Inflammatory macrophage treated with lipopolysaccharide for 4 hours (primary cell): ENCODE measurements around the gene NEDD9.
A peak's percentile ranks its signal among the peaks of the same experiment; 100 is the strongest.

Experiments
- DNase-seq: peaks from one replicate; pipeline ENCODE4 v3.0.0-alpha.2; 2020

Gene NEDD9, protein sequence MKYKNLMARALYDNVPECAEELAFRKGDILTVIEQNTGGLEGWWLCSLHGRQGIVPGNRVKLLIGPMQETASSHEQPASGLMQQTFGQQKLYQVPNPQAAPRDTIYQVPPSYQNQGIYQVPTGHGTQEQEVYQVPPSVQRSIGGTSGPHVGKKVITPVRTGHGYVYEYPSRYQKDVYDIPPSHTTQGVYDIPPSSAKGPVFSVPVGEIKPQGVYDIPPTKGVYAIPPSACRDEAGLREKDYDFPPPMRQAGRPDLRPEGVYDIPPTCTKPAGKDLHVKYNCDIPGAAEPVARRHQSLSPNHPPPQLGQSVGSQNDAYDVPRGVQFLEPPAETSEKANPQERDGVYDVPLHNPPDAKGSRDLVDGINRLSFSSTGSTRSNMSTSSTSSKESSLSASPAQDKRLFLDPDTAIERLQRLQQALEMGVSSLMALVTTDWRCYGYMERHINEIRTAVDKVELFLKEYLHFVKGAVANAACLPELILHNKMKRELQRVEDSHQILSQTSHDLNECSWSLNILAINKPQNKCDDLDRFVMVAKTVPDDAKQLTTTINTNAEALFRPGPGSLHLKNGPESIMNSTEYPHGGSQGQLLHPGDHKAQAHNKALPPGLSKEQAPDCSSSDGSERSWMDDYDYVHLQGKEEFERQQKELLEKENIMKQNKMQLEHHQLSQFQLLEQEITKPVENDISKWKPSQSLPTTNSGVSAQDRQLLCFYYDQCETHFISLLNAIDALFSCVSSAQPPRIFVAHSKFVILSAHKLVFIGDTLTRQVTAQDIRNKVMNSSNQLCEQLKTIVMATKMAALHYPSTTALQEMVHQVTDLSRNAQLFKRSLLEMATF

DNA sequence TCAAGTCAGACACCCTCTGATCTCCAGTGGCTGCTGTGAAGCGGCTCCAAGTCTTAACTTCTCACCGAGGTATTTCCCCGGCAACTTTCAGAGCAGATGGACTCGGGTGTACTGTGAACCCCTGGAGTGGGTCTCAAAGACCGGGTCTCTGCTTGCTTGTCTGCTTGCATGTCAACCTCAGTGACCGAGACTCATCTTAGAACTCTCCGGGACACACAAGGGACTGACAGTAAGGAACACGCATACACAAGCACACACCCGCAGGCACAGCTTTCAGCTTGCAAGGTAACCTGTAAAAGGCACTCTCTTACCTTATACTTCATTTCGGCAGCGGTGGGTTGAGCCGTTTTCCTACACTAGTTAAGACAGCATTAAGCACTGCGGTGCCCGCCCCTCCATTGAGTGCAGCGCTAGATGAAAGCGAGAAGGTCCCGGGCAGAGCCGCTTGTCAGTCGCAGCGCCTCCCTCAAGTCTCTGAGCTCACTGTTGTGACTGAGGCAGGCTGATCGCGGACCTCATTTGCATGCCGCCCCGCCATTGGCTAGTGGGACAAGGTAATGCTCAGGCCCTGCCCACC, at the start of gene NEDD9:
TSS of gene NEDD9 (minus strand) at position 476 of the 577 bp plus-strand sequence. CDS start at position 323, 153 bp downstream.
- peak; percentile 99 for DNase-seq

DNA sequence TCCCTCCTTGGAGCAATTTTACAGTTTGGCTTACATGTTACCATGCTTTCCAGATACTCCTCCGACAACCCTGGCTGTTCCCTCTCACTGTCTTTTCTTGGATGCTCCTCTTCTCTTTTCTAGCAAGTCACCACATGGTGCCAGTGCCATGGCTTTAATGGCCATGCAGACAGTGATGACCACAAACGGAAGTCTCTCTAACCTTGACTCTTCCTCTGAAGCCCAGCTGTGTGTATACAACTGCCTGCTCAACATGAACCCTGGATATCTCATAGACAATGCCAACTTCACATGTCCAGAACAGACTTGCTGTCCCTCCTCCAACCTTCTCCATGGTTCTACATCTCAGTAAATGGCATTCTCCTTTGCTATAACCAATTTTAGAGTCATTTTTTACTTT, 49.8 kb upstream of the NEDD9 start:
- no peak for DNase-seq

DNA sequence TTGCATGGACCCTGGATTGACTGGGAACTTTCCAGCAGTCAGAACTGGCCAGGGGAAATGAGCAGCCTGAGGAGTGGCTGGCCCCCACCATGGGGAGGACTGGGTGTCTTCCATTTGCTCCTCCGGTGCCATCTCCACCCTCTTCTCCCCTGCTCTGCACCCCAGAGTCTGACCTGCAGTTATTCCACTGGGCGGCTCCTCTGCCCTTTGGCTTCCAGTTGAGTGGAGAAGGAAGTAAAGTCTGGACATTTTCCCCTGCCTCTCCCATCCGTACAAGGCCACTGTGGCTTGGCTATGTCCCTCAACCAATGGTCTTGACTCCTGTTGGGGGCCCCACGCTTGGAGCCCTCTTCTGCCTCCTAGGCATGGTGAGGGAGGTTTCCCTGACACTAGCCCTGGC, 47.9 kb upstream of the NEDD9 start:
- no peak for DNase-seq

DNA sequence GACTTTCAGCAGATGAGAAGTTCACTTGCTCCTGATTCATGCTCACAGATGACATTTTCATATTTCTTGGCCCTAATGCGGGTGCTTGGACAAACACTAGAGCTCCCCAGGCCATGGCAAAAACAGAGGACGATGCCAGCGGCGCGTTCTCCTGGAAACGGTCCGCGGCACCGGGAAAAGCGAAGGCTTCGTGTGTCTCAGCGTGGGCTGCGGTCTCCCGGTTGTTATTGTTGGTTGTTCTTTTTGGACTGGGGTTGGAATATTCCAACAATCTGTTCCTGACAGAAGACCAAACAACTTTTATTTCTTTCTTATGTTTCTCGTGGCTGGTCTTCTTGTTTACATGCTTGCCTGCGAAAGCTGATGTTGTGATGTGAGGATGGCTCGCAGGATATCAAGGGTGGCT, 46.8 kb upstream of the NEDD9 start:
- no peak for DNase-seq

DNA sequence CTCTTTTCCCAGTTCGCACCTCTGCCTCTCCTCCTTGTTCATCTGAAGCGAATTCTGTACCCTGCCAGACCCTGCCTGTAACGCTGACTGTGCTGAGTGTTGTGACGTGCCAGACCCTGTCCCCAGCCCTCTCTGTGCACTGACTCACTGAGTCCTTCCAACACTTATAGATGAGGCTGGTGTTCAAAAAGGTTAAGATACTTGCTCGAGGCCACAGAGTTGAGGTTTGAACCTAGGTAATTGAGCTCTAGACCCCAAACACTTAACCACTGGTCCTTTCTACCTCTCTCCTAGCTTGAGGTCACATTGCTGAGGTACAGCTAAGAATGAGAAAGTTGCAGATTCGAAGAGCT, 45.7 kb upstream of the NEDD9 start:
- DNase-seq: no peak

DNA sequence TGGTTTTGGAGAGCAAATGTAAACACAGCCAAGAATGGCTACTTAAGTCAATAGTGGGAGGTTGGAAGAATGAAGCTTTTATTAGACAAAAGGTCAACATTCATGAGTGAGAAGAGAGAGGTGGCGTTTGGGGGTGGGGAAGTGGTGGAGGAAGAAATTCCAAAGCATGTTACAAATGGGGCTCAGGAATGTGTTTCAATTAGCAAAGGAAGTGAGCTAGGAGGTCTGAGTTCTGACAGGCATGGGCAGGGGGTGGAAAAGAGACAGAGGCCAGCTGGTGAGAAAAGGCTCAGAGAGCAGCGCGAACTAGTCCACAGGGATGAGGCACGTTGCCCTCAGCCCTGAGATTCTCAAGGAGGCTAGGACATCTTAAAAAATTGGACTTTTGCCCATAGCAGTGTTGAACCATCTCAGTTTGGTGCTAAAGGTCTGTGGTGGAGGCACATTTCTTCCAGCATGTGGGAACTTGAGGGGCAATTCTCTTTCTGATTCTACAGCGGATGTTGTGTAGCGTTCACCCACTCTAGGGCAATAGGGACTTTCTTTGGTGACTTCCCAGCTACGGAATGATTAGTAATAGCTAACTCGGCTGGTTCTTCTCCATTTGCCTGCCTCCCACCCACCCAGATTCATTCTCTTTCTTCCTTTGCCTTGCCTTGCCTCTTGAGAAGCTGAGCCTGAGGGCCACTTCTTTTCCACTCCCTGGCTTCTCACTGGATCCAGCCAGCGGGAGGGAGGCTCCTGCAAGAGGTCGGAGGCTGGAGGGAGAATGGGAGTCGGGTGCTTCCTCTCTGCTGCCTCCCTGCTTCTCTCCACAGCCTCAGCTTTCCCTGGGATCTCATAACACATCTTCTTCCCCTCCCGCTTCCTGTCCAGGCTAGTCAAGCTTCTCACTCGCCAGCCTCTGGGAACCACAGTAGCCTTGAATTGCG, 45.1 kb upstream of the NEDD9 start:
- DNase-seq: peak; percentile 86

DNA sequence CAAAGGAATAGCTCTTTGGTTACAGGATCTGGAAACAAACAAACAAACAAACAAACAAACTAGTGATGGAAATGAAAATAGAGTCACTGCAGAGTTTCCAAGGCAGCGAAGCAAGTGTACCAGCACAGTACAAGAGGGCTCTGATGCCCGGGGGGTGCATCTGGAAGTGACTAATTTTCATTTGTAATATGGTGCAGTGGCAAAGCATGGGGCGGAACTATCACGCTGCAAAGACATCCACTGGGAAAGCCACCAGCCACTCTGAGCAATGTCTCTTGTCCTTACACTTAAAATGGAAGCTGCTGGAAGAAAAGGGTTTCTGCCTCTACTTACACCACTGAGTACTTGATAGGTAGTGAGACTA, 44.4 kb upstream of the NEDD9 start:
- DNase-seq: no peak

DNA sequence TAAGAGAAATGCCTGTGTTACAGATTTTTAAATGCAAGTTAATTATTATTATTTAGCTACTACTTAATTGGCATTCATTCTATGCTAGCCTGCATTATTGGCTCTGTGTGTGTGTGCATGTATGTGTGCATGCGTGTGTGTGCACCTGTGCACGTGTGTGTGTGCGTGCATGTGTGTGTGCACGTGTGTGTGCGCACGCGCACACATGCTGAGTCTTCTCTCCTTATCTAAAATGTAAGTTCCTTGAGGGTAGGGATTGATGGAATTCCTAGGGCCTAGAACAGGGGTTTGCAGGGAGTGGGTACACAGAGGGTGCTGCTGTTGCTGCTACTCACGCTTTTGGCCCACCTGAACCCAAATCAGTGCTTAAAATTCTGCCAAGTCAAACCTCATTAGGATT, 43.8 kb upstream of the NEDD9 start:
- DNase-seq: no peak

DNA sequence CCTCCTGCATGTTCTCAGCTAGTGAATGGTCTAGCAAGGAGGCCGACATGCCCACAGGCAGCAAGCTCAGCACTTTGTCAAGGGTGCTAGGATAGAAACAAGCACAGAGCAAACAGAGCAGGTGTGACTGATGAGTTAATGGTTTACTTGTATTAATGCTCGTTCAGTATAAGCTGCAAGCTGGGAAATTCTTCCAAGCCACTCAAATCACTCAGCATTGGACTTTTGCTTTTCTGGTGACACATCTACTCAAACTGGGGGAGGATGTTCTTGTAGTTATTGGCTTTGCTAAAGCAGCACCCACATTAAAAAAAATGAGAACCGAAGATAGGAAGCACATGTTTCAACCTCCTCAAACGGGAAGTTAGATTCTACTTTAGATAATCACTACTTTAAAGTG, 43.1 kb upstream of the NEDD9 start:
- DNase-seq: peak; percentile 94

DNA sequence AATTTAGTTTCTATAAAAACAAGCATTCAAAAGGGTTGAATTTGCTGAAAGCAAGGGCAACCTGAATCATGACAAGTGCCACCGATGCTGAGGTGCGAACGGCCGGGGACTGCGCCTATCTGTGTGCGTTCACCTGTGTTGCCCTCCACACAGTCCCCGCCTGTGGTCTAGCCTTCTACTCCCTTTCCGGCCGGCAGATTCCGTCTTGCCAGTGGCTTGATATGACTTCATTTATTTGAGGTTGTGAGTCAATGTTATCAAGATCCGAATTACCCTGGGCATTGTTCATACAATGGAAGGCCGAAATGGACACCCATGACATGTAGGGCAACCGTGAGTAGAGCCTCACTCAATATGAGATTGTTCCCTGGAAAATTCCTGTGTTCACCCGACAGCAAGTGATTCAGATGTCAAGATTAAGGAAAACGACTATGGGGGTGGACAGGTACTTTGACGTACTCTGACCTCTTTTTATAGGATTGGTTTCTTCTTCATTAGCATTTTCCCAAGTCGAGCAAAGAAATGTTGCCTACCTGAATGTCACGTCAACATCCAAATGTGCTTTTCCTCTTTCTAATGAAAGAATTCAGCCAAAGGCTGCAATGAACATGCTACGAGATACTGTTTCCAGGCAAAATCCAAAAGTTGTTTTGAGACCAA, 41.1 kb upstream of the NEDD9 start:
- DNase-seq: no peak

DNA sequence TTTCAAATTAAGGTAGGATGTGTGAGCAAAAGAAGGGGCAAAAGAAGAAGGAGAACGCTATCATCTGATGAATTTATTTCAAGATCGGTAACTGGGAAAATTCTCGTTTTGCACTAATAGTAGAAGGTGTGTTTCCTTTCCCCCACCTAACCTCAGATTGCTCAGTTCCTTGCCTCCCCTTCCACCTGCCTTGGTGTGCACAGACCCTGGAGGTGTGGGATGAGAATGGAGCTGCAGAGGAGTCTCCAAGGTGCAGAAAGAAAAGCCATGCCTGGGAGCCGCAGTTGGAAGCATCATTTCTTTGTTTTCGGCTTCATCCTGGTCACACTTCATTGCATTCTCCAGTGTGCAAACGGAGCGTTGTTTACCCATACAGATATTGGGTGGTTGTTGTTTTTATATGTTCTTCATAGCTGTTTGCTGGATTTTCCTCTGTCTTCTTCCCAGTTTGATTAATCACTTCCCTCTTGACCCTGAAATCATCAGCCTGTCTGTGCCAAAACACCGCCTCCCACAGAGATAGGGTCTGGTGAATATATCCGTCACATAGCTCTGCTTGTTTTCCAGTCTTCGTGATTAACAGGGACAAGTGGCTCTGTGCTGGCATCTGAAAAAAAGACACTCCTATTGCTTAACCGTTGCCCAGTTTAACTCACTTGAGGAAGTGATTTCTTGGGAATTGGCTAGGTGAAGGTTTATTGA, 40.2 kb upstream of the NEDD9 start:
- DNase-seq: peak; percentile 44

DNA sequence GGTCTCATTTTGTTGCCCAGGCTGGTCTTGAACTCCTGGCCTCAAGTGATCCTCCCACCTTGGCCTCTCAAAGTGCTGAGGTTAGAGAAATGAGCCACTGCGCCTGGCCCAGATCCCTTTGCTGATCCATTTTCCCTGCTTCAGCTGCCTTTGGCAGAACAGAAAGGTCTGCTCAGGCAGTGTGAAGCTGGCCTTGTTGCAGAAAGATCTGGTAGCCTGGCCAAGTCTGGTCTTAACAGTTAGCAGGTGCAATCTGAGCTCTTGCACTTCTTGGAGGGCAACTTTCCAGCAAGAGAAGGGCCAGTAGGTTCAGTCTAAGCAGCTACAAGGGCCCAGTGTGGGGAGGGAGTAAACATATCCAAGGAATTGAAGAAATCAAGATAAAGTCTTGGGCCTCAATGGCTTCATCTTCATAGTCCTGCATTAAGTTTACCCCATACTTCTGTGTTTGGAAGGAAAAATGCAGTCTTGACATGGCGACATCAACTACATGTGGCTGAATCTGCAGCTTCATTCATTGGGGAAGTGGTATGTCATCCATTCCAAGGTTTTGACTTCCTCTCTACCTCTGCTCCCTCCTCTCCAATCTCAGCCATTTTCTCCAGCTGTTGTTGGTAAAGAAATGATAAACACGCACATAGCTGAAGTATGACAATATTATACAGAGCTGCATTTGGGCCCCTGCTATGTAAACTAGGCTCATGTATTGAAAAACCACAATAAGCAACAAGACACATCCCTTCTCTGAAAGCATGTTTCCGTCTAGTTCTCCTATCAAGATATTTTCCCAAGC, 39.0 kb upstream of the NEDD9 start:
- DNase-seq: peak; percentile 56

DNA sequence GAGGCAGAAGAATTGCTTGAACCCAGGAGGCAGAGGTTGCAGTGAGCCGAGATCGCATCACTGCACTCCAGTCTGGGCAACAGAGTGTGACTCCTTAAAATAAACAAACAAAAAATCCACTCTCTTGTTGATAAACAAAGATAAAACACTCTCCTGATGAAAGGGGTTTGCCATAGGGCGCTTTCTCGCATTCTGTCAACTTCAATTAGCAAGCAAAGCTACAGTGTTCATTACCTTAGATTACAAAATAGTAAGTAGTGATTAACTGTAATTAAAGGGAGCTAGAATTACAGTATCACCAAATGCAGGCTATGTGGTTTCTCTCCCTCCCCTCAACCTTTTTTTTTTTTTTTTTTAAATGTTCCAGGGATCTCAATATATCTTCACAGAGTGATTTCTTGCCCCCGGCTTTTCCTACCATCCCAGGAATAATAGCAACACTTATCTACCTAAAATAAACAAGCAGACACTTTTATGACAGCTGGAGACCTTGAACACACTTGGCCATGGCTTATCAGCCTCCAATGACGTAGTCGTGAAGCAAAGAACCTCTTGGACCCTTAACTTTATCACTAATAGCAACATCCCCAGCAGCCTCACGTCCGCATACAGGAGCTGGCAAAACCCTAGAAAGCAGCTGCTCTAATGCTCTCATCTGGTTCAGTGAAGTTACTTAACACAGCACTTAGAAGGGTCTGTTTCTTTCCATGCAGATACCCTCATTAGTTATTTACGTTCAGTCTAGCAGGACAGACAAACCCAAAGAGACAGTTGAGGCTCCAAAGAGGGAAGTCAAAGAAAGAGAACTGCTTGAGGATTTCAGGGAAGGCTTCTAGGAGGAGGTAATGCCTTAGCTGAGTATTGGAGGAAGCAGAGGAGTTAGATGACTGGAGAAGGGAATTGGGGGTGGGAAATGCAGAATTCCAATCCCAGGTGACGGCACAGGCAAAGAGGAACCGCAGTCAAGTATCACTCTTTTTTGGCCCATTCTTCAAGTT, 37.9 kb upstream of the NEDD9 start:
- DNase-seq: no peak

DNA sequence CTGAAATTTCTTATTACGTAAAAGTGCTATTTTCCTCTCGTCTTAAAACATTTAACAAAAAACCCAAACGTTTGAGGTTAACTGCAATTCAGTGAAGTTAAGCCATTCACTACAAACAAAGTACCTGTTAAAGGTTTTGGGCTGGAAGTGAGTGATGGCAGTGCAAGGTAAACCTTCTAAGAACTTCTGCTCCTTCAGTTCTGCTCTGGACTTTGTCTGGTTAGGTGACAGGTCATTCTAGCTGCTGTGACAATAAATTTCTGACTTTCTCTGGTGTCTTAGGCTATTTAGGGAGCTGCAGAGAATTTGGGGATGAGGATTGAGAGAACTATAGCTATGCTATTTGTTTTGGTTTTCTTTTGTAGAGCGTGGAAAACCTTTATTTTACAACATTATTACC, 36.5 kb upstream of the NEDD9 start:
- DNase-seq: no peak

DNA sequence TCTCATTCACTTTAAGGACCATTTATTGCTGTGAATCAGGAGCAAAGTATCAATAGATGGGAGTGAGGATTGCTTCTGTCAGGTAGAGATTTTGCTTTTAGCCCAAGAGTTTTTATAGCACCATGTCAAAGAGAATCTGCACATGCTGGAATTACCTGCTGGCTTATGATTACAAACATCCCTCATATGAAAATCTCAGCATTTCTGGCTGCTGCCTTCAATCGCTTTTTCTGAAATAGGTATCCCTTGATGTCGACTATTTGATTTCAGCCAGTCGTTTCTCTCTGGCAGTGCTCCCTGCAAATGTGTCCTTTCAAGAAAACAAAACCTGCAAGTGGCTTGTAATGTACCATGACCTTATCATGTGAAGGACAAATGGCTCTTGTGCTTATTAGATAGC, 34.5 kb upstream of the NEDD9 start:
- DNase-seq: no peak

DNA sequence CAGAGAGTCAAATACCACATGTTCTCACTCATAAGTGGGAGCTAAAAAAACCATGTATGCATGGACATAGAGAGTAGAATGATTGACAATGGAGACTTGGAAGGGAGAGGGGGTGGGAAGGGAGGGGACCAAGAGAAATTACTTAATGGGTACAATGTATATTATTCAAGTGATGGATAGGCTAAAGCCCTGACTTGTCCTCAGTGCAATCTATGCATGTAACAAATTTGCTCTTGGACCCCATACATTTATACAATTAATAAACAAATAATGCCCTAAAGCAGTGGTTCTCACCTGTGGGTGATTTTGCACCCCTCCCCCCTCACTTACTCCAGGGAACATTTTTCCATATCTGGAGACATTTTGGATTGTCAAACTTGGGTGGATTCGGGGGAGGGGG, 33.5 kb upstream of the NEDD9 start:
- DNase-seq: no peak

DNA sequence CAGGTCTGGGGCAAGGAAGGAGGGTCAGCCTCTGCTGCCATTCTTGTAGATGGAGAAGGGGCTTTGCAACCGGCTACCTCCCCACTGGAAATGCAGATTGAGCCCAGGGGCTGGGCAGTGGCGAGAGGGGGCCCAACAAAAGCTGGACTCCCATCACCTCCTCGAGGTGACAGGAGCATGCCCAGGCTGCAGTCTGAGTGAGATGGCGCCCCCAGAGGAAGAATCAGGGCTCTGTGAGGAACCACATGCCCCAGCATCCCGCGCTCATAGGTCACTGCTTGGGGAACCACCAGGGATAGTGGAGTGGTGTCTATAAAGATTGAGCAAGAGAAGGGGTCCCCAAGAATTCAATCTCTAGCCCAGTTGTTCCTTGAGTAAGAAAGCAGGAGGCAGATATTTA, 31.6 kb upstream of the NEDD9 start:
- no peak for DNase-seq

DNA sequence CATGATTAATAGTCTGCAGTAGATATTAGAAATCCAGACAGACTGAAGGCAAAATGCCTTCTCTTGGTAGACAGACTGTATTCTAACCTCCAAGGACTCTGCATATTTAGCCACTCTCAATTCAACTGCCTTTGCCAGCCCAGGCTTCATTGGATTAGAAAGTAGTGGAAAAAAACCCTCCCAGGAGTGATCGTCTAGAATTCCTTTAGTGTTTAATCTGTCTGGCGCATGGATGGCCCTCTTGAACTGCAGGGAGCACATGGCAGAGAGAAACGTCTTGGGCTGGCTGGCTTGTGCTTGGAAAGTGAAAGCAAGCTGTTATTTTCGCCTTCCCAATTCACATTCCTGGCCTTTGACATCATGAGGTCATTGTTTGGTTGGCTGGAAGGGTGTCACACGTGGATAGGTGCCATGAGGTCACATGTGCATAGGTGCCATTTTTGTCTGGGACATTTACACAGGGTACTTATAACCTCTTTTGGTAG, 30.9 kb upstream of the NEDD9 start:
- no peak for DNase-seq

DNA sequence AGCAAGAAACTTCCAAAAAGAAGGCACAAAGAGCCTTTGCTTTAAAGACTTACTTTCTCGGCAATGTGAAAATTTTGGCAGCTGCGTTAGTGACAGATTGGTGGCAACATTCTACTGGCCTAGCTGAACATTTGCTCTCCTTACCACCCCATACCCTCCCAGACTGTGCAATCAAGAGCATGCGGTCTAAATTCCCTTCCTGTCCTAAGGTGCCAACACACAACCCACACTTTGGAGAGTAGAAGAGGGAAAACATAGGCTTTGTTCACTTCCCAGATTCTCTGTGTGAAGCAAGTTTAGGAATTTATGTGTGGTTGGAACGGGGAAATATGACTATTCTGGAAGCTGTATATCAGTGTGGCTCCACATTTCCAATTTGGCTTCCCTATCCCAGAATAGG, 29.8 kb upstream of the NEDD9 start:
- no peak for DNase-seq
